ENCODE data around the gene COX6A2.
"Not testable (repeated sequence)": the region's sequence is repeated elsewhere in the genome, so short reads cannot be mapped to it uniquely, and the experiment has no call there.

Gene COX6A2

GRCh38 chr16:31423241-31423640 lies 4.9 kb downstream of the COX6A2 start:
- Histone ChIP-seq H3K9ac (ENCODE audit: low read depth in 1 of 2, low read length in 2 of 2) (no peak overlapping the region), H3K4me3 (ENCODE audit: low read length in 2 of 2) (no peak overlapping the region), H3K36me3 (ENCODE audit: control insufficient read depth in 2 of 2, insufficient read depth in 2 of 2, low read length in 2 of 2) (no peaks in the 10 kb centered on the region), H3K27me3 (ENCODE audit: control insufficient read depth in 2 of 2, insufficient read depth in 2 of 2, low read length in 2 of 2) (peaks cover 2 to 8% of the 10 kb centered on the region in 2 donors), H3K9me3 (ENCODE audit: control insufficient read depth in 2 of 2, low read length in 2 of 2) (no peaks in the 10 kb centered on the region), H3K4me1 (ENCODE audit: control insufficient read depth in 2 of 2, insufficient read depth in 2 of 2, low read length in 2 of 2) (peaks cover 2 to 3% of the 10 kb centered on the region in 2 donors), H3K27ac (ENCODE audit: low read depth in 2 of 2, low read length in 2 of 2) (no peak overlapping the region)

GRCh38 chr16:31421587-31421986 lies 6.6 kb downstream of the COX6A2 start:
- Histone ChIP-seq H3K36me3 (ENCODE audit: control insufficient read depth in 2 of 2, insufficient read depth in 2 of 2, low read length in 2 of 2) (no peaks in the 10 kb centered on the region), H3K9ac (ENCODE audit: low read depth in 1 of 2, low read length in 2 of 2) (no peak overlapping the region), H3K4me3 (ENCODE audit: low read length in 2 of 2) (no peak overlapping the region), H3K27me3 (ENCODE audit: control insufficient read depth in 2 of 2, insufficient read depth in 2 of 2, low read length in 2 of 2) (peaks cover 2 to 8% of the 10 kb centered on the region in 2 donors), H3K4me1 (ENCODE audit: control insufficient read depth in 2 of 2, insufficient read depth in 2 of 2, low read length in 2 of 2) (no peaks in the 10 kb centered on the region), H3K27ac (ENCODE audit: low read depth in 2 of 2, low read length in 2 of 2) (no peak overlapping the region), H3K9me3 (ENCODE audit: control insufficient read depth in 2 of 2, low read length in 2 of 2) (no peaks in the 10 kb centered on the region)

- H3K36me3 ChIP-seq (ENCODE audit: control insufficient read depth in 2 of 2, insufficient read depth in 2 of 2, low read length in 2 of 2) = no peaks in the 10 kb centered on the region
- no peaks in the 10 kb centered on the region for H3K4me1 ChIP-seq (ENCODE audit: control insufficient read depth in 2 of 2, insufficient read depth in 2 of 2, low read length in 2 of 2)
- no peaks in the 10 kb centered on the region for H3K9me3 ChIP-seq (ENCODE audit: control insufficient read depth in 2 of 2, low read length in 2 of 2)
- no peak overlapping the region for H3K27ac ChIP-seq (ENCODE audit: low read depth in 2 of 2, low read length in 2 of 2)
- H3K4me3 ChIP-seq (ENCODE audit: low read length in 2 of 2) = no peak overlapping the region
- peaks cover 2 to 4% of the 10 kb centered on the region in 2 donors for H3K27me3 ChIP-seq (ENCODE audit: control insufficient read depth in 2 of 2, insufficient read depth in 2 of 2, low read length in 2 of 2)
- H3K9ac ChIP-seq (ENCODE audit: low read depth in 1 of 2, low read length in 2 of 2) = no peak overlapping the region
Measured at GRCh38 chr16:31420037-31420436, 8.1 kb downstream of the COX6A2 start.

GRCh38 chr16:31417916-31418315 lies 10.2 kb downstream of the COX6A2 start:
- no peaks in the 10 kb centered on the region for H3K36me3 ChIP-seq (ENCODE audit: control insufficient read depth in 2 of 2, insufficient read depth in 2 of 2, low read length in 2 of 2)
- H3K9me3 ChIP-seq (ENCODE audit: control insufficient read depth in 2 of 2, low read length in 2 of 2) = no peaks in the 10 kb centered on the region
- H3K4me1 ChIP-seq (ENCODE audit: control insufficient read depth in 2 of 2, insufficient read depth in 2 of 2, low read length in 2 of 2) = no peaks in the 10 kb centered on the region
- H3K27ac ChIP-seq (ENCODE audit: low read depth in 2 of 2, low read length in 2 of 2) = no peak overlapping the region
- no peak overlapping the region for H3K9ac ChIP-seq (ENCODE audit: low read depth in 1 of 2, low read length in 2 of 2)
- peaks cover 0 to 2% of the 10 kb centered on the region in 2 donors for H3K27me3 ChIP-seq (ENCODE audit: control insufficient read depth in 2 of 2, insufficient read depth in 2 of 2, low read length in 2 of 2)
- no peak overlapping the region for H3K4me3 ChIP-seq (ENCODE audit: low read length in 2 of 2)

GRCh38 chr16:31417036-31417435 lies 11.1 kb downstream of the COX6A2 start:
- H3K36me3 ChIP-seq (ENCODE audit: control insufficient read depth in 2 of 2, insufficient read depth in 2 of 2, low read length in 2 of 2); H3K27ac ChIP-seq (ENCODE audit: low read depth in 2 of 2, low read length in 2 of 2); H3K4me1 ChIP-seq (ENCODE audit: control insufficient read depth in 2 of 2, insufficient read depth in 2 of 2, low read length in 2 of 2): not testable (repeated sequence)

GRCh38 chr16:31416371-31416770 lies 11.8 kb downstream of the COX6A2 start:
- Histone ChIP-seq H3K4me1 (ENCODE audit: control insufficient read depth in 2 of 2, insufficient read depth in 2 of 2, low read length in 2 of 2) (no peaks in the 10 kb centered on the region), H3K4me3 (ENCODE audit: low read length in 2 of 2) (no peak overlapping the region), H3K36me3 (ENCODE audit: control insufficient read depth in 2 of 2, insufficient read depth in 2 of 2, low read length in 2 of 2) (no peaks in the 10 kb centered on the region), H3K9ac (ENCODE audit: low read depth in 1 of 2, low read length in 2 of 2) (no peak overlapping the region), H3K9me3 (ENCODE audit: control insufficient read depth in 2 of 2, low read length in 2 of 2) (no peaks in the 10 kb centered on the region), H3K27me3 (ENCODE audit: control insufficient read depth in 2 of 2, insufficient read depth in 2 of 2, low read length in 2 of 2) (peaks cover 0 to 2% of the 10 kb centered on the region in 2 donors), H3K27ac (ENCODE audit: low read depth in 2 of 2, low read length in 2 of 2) (no peak overlapping the region)

More at GRCh38 chr16:31417036-31417435, 11.1 kb downstream of the COX6A2 start:
- H3K9me3 ChIP-seq (ENCODE audit: control insufficient read depth in 2 of 2, low read length in 2 of 2); H3K4me3 ChIP-seq (ENCODE audit: low read length in 2 of 2); H3K9ac ChIP-seq (ENCODE audit: low read depth in 1 of 2, low read length in 2 of 2); H3K27me3 ChIP-seq (ENCODE audit: control insufficient read depth in 2 of 2, insufficient read depth in 2 of 2, low read length in 2 of 2): not testable (repeated sequence)

- no peak overlapping the region for H3K9ac ChIP-seq (ENCODE audit: low read depth in 1 of 2, low read length in 2 of 2)
- H3K4me3 ChIP-seq (ENCODE audit: low read length in 2 of 2) = no peak overlapping the region
- H3K27ac ChIP-seq (ENCODE audit: low read depth in 2 of 2, low read length in 2 of 2) = no peak overlapping the region
- no peaks in the 10 kb centered on the region for H3K36me3 ChIP-seq (ENCODE audit: control insufficient read depth in 2 of 2, insufficient read depth in 2 of 2, low read length in 2 of 2)
- no peaks in the 10 kb centered on the region for H3K9me3 ChIP-seq (ENCODE audit: control insufficient read depth in 2 of 2, low read length in 2 of 2)
- peaks cover 0 to 2% of the 10 kb centered on the region in 2 donors for H3K27me3 ChIP-seq (ENCODE audit: control insufficient read depth in 2 of 2, insufficient read depth in 2 of 2, low read length in 2 of 2)
- H3K4me1 ChIP-seq (ENCODE audit: control insufficient read depth in 2 of 2, insufficient read depth in 2 of 2, low read length in 2 of 2) = no peaks in the 10 kb centered on the region
Measured at GRCh38 chr16:31414706-31415105, 13.5 kb downstream of the COX6A2 start.

GRCh38 chr16:31413943-31414342 lies 14.2 kb downstream of the COX6A2 start:
- peaks cover 0 to 2% of the 10 kb centered on the region in 2 donors for H3K27me3 ChIP-seq (ENCODE audit: control insufficient read depth in 2 of 2, insufficient read depth in 2 of 2, low read length in 2 of 2)
- H3K36me3 ChIP-seq (ENCODE audit: control insufficient read depth in 2 of 2, insufficient read depth in 2 of 2, low read length in 2 of 2) = no peaks in the 10 kb centered on the region
- no peak overlapping the region for H3K9ac ChIP-seq (ENCODE audit: low read depth in 1 of 2, low read length in 2 of 2)
- no peak overlapping the region for H3K27ac ChIP-seq (ENCODE audit: low read depth in 2 of 2, low read length in 2 of 2)
- H3K4me1 ChIP-seq (ENCODE audit: control insufficient read depth in 2 of 2, insufficient read depth in 2 of 2, low read length in 2 of 2) = no peaks in the 10 kb centered on the region
- H3K4me3 ChIP-seq (ENCODE audit: low read length in 2 of 2) = no peak overlapping the region
- H3K9me3 ChIP-seq (ENCODE audit: control insufficient read depth in 2 of 2, low read length in 2 of 2) = no peaks in the 10 kb centered on the region

GRCh38 chr16:31413381-31413780 lies 14.8 kb downstream of the COX6A2 start:
- H3K27me3 ChIP-seq (ENCODE audit: control insufficient read depth in 2 of 2, insufficient read depth in 2 of 2, low read length in 2 of 2) = peaks cover 0 to 2% of the 10 kb centered on the region in 2 donors
- no peaks in the 10 kb centered on the region for H3K36me3 ChIP-seq (ENCODE audit: control insufficient read depth in 2 of 2, insufficient read depth in 2 of 2, low read length in 2 of 2)
- no peak overlapping the region for H3K27ac ChIP-seq (ENCODE audit: low read depth in 2 of 2, low read length in 2 of 2)
- no peaks in the 10 kb centered on the region for H3K9me3 ChIP-seq (ENCODE audit: control insufficient read depth in 2 of 2, low read length in 2 of 2)
- H3K4me3 ChIP-seq (ENCODE audit: low read length in 2 of 2) = no peak overlapping the region
- no peaks in the 10 kb centered on the region for H3K4me1 ChIP-seq (ENCODE audit: control insufficient read depth in 2 of 2, insufficient read depth in 2 of 2, low read length in 2 of 2)
- no peak overlapping the region for H3K9ac ChIP-seq (ENCODE audit: low read depth in 1 of 2, low read length in 2 of 2)

- H3K4me3 ChIP-seq (ENCODE audit: low read length in 2 of 2) = no peak overlapping the region
- H3K36me3 ChIP-seq (ENCODE audit: control insufficient read depth in 2 of 2, insufficient read depth in 2 of 2, low read length in 2 of 2) = no peaks in the 10 kb centered on the region
- no peaks in the 10 kb centered on the region for H3K4me1 ChIP-seq (ENCODE audit: control insufficient read depth in 2 of 2, insufficient read depth in 2 of 2, low read length in 2 of 2)
- no peak overlapping the region for H3K9ac ChIP-seq (ENCODE audit: low read depth in 1 of 2, low read length in 2 of 2)
- H3K9me3 ChIP-seq (ENCODE audit: control insufficient read depth in 2 of 2, low read length in 2 of 2) = no peaks in the 10 kb centered on the region
- no peak overlapping the region for H3K27ac ChIP-seq (ENCODE audit: low read depth in 2 of 2, low read length in 2 of 2)
- H3K27me3 ChIP-seq (ENCODE audit: control insufficient read depth in 2 of 2, insufficient read depth in 2 of 2, low read length in 2 of 2) = no peaks in the 10 kb centered on the region
Measured at GRCh38 chr16:31412750-31413149, 15.4 kb downstream of the COX6A2 start.

Data from mucosa of rectum (tissue), 2 donors.